Measurements from ENCODE around the gene C2CD4A.

C2CD4A gene

DNA sequence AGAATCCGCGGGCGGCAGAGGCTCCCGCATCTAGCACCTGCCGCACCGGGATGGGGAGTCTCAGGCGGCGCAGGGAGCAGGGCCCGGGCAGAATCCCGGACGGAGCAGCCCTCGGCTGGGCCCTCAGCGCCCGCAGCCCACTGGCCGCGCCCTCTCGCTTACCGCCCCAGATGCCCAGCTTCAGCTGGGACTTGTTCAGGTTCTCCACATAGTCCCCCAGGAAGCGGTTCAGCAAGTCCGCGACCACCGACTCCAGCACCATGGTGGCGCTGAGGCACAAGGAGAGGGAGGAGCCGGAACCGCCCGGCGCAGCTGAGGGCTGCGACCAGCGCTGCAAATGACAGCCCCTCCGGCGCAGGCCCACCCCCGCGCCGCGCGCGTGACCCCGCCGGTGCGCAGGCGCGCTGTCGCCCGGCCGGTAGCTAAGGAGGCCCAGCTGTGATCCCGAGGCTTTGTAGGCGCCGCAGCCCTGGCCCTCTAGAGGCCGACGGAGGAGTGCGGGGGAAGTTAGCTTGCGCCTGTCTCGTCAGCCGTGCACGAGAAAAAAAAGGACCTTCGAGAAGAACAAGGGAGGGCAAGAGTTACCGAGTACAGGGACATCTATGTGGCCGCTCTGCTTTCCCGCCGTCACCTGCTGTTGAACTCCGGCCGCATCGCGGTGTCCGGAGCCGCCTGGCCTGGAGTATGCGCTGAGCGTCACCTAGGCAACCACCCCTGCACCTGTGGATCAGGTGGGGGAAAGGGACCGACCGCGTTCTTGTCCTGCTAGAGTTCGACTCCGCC lies 6.5 kb upstream of the C2CD4A start, which contains the start of gene VPS13C:
TSS of gene VPS13C (minus strand) at position 335 of the 783 bp plus-strand sequence. CDS start at position 262, 73 bp downstream.
- DNase-seq = peak; percentile 71 to 89 (median 79)

DNA sequence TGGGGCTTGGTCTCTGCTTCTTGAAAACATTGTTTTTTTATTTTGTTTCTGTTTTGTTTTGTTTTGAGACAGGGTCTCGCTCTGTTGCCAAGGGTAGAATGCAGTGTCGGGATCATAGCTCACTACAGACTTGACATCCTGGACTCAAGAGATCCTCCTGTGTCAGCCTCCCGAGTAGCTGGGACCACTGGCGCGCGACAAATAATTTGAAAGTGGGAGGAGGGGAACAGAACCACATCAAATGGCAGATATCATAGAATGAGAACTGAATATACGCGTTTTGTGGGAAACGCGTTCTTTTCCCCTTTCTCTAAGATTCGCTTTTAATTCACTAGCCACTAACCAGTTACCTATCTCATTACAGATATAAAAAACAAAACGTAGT lies 5.9 kb upstream of the C2CD4A start:
- DNase-seq = no peak

DNA sequence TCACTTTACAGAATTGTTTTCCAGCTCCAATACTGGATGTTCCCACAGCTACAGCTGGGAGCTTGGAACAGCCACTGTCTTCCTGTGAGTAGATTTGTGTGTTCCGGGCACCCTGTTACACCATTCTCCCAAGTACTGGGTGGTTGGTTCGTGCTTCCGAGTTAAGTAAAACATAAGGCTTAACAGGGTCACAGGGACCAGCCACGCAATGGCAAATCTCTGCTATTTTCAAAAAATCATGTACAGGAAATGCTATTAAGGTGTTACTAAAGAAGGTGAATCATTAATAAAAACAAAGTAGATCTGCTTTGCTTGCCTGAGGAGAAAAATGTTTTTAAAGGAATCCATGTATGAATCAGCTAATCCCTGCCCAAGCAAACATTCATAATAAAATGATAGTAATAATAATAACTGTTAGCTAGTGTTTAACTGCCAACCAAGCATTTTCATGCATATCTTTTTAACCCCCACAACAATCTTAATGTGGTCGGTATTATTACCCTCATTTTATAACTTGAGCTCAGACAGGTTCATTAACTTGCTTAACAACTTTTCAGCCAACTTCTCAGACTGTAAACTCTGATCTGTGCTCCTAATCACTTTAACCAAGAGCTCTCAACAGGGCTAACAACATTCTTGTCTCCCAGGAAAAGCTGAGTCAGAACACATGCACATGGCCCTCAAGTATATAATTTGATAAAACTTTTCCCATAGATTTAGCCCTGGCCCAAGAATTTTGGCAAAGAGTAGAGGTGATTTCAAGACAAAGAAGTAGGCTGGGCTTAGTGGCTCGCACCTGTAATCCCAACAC lies 2.7 kb upstream of the C2CD4A start:
- no peak for DNase-seq

DNA sequence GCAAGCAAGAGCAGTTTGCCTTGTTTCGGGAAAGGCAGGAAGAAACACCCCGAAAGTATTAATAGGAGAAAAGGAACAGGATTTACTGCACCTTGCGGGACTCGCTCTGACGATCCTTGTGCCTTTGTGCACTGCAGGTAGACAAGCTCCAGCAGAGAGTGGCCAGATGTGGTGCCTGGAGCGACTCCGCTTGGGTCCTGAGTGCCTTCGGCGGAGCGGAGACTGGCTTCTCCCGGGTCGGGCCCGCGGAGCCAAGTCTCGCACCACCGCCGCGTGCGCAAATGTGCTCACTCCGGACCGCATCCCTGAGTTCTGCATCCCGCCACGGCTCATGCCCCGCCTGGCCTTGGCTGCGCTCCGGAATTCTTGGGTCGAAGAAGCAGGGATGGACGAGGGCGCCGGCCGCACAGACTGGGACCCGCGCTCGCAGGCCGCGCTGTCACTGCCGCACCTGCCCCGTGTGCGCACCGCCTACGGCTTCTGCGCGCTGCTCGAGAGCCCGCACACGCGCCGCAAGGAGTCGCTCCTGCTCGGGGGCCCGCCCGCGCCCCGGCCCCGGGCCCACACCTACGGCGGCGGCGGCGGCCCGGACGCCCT lies 769 bp downstream of the C2CD4A start:
- no peak for DNase-seq

DNA sequence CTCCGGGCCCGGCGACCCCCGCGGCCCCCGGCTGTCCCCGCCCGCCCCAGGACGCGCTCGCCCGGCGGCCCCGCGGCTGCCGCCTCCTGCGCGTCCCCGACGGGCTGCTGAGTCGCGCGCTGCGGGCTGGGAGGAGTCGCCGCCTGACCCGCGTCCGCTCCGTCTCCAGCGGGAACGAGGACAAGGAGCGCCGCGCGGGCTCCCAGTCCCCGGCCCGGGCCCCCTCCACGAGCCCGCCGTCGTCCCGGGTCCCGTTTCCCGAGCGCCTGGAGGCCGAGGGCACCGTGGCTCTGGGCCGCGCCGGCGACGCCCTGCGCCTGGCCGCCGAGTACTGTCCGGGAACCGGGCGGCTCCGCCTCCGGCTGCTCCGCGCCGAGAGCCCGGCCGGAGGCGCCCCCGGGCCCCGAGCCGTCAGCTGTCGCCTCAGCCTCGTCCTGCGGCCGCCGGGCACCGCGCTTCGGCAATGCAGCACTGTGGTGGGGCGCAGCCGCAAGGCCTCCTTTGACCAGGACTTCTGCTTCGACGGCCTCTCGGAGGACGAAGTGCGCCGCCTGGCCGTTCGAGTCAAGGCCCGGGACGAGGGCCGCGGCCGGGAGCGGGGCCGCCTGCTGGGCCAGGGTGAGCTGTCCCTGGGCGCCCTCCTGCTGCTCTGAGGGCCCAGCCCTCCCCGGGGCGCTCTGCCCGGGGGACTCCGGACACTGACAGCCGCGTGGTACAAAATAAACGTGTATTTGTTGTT lies 1.5 kb downstream of the C2CD4A start:
- no peak for DNase-seq

DNA sequence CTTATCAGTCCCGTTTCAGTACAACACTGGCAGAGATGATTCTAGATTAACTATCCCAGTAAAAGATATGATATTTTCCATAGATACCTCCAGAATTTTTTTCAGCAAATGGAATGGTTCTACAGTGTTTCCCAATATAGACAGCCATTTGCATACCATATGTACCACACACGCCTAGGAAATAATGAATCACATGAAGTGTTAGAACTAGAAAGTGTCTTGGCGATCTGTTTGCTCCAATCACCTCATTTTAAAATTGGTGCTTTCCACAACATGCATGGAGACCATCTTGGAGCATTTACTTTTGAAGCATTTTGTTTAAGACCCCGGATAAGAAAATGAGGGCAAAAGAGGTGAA lies 2.0 kb downstream of the C2CD4A start:
- DNase-seq = no peak

DNA sequence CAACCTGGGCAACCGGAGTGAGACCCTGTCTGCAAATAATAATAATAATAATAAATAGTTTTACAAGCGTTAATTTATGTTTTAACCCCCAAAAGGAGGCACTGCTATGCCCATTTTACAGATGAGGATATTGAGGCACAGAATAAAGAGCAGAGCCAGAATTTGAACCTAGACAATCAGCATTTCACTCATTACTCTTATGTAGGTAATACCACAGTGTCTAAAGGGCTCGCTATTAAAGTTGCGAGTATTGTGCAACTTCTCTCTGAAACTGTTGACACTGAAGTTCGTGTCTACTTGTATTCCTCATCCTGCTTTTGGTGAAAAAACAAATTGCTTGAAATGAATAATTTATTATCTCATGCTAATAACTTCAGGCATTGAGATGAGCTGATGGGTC lies 2.8 kb downstream of the C2CD4A start:
- no peak for DNase-seq

DNA sequence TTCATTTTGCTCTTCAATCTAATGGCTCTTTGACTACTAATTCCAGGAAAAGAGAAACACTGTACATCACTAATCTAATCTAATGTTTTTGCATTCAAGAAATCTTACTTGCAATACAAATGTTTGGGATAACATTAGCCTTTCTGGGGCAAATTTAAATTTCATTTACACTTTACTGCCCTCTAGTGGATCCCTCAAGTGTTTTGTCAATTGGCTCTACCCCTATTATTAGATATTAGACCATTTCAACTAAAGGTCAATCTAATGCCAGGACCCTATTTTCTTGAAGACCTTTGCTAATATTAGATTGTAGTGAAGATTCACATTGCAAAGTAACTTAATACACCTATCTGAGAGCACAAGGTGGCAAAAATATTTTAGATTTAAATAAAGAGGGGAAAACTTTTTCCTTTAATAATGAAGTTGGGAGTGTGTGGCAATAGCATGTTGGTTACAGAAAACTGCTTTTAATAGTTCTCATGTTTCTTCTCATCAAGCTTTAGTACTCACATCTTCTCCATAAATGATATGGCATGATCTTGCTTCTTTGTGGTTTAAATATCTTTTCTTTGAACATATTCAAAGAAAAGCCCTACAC lies 5.0 kb downstream of the C2CD4A start:
- DNase-seq = no peak

DNA sequence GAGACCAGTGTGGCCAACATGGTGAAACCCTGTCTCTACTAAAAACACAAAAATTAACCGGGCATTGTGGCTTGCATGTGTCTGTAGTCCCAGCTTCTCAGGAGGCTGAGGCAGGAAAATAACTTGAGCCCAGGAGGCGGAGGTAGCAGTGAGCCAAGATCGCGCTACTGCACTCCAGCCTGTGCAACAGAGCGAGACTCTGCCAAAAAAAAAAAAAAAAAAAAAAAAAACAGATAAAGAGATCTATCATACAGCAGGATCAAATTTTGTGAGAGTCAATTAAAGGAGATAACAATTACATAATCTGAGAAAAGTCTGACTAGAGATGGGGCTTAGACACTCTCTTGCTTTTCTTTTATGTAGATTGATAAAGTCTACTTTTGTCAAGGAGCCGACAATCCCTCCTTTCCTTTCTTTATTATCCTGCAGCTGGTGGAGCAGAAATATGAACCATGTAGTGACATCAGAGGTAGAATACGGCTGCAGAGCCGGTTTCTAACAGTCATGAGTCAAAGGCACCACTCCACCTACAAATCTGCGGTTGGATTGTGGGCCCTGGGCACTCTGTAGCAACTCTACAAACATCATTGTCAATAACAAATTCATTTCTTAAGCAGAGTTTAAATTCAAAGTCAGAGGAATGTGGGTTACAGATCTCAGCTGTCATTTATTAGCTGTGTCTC lies 9.0 kb downstream of the C2CD4A start:
- no peak for DNase-seq

DNA sequence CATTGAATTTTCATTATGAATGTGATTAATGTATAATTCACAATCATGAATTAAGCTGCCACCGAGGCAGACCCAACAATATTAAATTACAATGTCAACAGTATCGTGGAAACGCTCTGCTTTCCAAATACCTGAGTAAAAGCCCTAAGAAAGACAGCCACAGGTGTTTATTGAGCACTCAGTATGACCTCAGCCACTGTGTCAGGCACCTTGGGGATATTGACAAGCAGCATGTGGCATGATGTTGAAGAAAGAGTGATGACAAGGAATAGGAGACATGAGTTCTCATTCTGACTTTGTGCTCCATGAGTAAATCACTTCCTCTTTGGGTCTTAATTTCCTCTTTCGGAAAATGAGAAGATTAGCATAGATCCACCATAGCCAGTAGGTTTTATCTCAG lies 12.8 kb downstream of the C2CD4A start:
- no peak for DNase-seq

DNA sequence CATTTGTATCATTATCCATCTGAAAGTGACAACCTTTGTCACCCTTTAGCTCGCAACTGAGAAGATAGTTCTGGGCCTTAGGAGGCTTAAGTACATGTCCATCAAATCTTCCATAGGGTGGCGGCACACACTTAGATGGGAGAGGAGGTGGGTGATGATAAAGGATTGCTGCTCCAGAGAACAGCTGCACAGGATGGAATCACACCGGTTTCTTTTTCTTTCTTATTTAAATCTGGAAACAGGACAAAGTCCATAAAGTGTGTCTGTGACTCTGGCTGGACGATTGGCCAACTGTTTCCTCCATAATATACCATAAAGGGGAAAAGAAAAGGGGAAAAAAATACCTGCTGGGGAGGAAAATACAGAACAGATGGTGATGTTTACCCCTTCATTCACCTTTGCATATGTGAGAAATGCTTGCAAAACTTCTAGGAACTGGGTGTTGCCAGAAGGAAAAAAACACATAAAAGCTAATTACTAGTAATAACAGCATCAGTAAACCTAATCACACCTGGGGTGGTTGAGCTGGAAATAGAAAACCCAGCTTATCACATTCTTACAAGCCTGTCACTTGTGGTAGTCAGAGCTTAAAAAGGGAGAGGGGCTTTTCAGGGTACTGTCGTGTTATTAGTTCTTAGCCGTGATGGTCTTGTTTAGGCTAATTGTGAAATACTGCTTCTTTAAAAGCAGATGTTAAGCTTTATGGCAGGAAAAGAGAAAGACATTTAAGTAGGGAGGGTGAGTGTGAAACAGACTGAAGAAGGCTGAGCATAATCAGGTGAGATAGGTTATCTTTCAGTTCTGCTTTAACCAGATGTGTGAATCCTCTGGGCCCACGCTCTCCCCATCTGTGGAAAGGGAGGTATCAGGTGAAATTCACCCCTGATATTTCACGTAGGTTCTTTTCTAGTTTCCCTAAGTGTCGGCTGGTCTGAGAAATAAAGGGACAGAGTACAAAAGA lies 16.7 kb downstream of the C2CD4A start:
- DNase-seq = no peak

DNA sequence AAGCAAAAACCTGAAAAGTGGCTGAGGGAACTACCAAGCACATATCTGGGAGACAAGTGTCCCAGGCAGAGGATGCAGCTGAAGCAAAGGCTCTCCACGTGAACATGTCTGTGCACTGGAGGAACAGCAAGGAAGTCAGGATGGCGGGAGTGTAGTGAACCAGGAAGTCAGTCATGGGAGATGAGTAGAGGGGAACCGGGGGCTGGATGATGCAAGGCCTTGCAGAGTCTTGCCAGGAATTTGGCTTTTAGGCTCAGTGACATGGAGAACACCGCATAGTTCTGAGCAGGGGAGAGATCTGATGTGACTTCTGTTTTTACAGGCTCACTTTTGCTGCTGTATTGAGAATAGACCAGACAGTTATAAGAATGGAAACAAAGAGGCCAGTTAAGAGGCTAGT lies 19.0 kb downstream of the C2CD4A start:
- no peak for DNase-seq

DNA sequence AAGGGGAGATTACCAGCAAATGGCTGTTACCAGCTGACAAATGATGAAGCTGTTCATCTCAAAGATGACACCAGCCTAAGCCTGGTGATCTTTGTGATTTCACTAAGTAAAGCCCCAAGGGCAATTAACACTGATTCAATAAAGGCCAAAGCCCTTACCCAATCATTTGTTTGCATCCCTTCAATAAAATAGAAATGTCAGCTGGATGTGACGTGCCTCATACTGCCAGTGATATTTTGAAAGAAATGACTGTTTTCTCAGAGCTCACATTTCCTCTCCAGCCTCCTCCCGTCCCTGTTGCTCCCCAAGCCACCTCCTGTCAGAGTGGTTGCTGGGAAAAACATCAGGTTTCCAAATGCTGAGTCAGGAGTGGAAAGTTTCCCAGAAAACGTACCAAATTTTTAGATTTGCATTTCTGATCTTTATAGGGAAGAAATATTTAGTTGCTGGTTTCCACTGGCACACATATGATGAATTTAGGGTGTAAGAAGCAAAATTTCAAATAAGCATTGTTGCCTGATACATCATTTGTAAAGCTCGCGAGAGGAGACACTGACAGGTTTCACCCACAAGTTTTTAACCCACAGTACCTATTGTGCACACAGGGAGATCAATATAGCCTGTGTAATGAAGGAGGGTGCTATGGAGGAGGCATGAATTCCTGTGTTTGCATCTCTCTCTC lies 21.0 kb downstream of the C2CD4A start:
- DNase-seq = no peak

DNA sequence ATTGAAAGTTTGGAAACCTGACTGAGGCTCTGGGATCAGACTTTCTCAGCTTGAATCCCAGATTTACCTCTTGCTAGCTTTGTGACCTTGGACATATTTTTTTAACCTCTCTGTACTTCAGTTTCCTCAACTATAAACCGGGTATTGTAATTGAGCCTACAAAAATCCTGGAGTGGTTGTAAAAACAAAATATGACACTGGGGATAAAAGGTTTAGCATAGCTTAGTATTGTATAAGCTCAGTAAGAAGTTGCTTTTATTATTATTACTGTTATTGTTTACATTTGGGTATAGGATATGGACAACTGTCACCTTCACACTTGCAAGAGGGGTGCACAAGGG lies 21.5 kb downstream of the C2CD4A start:
- DNase-seq = no peak

DNA sequence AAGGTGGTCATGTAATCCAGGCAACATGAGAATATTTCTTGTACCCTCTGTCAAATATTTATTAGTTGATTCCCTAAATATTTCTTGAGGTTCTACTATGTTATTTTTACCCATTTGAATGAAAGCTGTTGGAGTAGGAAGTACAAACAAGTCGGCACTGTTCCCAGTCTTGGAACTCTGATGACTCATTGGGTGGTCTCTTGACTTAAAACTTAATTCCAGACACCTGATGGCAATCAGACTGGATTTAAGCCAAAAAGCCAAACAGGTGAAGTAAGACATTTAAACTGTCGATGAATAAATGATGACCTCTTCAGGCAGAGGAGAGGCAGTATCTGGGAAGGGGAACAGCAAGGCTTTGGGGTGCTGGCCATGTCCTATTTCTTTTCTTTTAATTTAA lies 22.8 kb downstream of the C2CD4A start:
- no peak for DNase-seq

DNA sequence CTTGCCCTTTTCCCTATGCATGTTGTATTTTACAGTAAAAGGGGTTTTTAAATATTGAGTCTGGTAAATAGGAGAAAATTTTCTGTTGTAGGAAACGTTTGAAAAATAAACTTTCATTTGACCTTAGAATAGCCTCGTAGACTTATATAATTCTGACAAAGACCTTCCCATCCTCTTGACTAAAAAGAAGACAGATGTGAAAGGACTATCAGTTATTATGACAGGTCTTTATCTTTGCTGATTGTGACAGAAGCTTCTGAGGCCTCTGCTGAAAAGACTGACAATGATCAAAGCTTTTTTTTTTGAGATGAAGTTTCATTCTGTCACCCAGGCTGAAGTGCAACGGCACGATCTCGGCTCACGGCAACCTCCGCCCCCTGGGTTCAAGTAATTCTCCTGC lies 24.2 kb downstream of the C2CD4A start:
- no peak for DNase-seq

DNA sequence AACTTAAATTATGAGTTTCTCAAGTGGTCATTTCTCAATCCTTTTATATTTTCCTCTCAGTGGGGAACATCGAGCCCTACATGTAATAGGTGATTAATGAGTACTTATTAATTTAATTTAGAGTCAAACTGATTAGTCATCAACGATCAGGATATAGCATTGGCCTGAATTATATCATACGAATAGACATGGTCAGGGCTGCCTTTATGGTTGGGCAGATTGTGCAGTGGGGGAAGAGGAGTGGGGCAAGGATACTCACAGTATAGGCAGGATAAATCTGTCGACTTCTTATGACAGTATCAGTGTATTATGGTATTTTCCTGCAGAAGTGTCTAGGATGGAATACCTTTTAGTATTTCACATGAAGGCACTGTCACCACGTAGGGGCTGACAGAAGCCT lies 27.0 kb downstream of the C2CD4A start:
- no peak for DNase-seq

DNA sequence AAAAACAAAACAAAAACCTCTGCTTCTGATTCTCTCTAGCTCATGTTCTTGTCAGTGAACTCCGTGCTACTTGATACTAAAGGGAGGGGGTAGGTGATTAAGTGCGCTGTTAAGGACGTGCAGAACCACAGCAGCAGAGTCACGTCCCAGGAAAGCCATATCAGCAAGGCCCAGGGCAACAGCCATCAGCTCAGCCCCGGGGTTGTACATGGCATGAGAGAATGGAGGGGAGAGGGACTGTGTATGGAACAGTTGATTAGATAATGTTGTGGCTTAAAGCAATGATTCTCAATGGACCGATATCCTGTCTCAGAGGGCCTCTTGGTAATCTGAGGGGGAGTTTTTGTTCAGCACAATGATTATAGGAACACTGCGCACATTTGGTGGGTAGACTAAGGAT lies 27.6 kb downstream of the C2CD4A start:
- DNase-seq = no peak

DNA sequence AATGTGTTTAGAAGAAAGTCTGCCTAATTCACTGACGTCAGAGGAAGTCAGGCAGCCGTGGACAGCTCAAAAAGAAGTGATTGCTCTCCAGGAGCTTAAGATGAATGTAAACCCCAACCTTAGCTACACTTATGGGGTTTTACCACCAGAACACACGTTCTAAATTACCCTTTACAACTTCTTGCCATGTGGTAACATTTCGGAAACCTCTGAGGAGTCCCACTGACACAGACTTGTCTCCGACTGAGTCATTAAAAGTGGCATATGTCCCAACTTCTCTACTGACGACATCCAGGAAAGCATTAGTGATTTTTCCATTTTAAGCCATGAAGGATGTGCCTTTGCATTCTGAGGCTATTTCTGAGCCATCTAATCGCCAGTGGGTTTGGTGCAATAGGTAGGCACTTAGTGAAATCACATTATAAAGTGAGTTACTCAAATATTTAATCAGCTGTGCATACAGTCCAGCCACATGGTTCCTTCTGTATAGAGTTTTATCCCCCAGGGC lies 32.4 kb downstream of the C2CD4A start:
- no peak for DNase-seq

DNA sequence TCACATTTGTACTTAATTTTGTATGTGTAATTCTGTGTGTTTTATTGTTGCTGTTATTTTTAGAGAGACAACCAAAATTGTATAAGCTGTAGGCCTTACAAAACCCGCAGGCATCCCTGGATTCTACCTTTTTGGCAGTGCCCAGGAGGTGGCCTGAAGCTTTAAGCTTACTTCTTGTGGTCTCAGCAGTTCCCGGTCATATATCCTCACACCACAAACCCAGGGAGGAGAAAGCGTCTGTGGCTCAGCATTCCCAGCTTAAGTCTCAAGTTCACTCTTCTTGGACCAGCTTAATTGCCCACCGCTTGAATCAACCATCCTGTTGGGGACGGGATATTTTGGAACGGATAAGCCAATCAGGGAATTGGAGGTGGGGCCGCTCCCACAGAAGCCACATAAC lies 36.7 kb downstream of the C2CD4A start:
- no peak for DNase-seq

Measured in activated CD4-positive, CD25-positive, alpha-beta regulatory T cell (primary cell).